SK-N-SH (cell line): Measurements from ENCODE around the gene RCAN3.

Experiments used
- POLR2AphosphoS5 ChIP-seq: IDR thresholded peaks from 2 replicates; pipeline ENCODE4 v1.6.1; 2012; ENCODE audit warnings: low read depth, low read length
- TF ChIP-seq, protein P1 (sequence below): fragments of 200-600 bp; sonication (generic); IDR thresholded peaks from 2 replicates; pipeline ENCODE4 v1.6.1; 2017; ENCODE audit warnings: antibody characterized with exemption, mild to moderate bottlenecking, moderate library complexity

DNA sequence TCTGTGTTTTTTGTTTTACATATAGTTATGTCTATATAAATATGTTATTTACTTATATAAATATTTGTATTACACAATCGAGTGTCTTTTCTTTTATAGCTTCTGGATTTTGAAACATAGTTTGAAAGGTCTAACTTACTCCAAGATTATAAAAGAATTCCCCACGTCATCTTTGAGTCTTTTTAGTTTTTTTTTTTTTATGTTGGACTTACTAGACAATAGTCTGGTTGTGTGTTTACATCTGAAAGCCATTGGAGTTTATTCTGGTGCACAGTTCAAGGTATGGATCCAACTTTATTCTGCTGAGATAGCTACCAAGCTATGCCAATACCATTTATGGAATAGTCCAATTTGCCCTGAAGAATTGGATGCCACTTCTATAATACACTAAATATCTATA is 26.1 kb upstream of the RCAN3 start:
- no peak for TF ChIP-seq POLR2AphosphoS5
- TF ChIP-seq, protein P1, sequence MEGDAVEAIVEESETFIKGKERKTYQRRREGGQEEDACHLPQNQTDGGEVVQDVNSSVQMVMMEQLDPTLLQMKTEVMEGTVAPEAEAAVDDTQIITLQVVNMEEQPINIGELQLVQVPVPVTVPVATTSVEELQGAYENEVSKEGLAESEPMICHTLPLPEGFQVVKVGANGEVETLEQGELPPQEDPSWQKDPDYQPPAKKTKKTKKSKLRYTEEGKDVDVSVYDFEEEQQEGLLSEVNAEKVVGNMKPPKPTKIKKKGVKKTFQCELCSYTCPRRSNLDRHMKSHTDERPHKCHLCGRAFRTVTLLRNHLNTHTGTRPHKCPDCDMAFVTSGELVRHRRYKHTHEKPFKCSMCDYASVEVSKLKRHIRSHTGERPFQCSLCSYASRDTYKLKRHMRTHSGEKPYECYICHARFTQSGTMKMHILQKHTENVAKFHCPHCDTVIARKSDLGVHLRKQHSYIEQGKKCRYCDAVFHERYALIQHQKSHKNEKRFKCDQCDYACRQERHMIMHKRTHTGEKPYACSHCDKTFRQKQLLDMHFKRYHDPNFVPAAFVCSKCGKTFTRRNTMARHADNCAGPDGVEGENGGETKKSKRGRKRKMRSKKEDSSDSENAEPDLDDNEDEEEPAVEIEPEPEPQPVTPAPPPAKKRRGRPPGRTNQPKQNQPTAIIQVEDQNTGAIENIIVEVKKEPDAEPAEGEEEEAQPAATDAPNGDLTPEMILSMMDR: no peak
